Muscle layer of duodenum (tissue), 2 donors: ENCODE results near the gene TMEM80.
A peak's percentile ranks its signal among the peaks of the same experiment; 100 is the strongest.

Experiments used
- H3K27ac ChIP-seq: one replicate; pipeline ENCODE4 v1.7.0; 2013; ENCODE audit warnings: mild to moderate bottlenecking, low read length
- H3K27me3 ChIP-seq: one replicate; pipeline ENCODE4 v1.7.0; 2013; ENCODE audit warnings: low read depth, mild to moderate bottlenecking, control low read depth, low read length
- H3K36me3 ChIP-seq, 2 donors: one replicate each; pipeline ENCODE4 v1.7.0; 2013; ENCODE audit warnings: low read length in 2 of 2, control low read depth in 1 of 2, mild to moderate bottlenecking in 1 of 2; ENCODE audit not compliant: insufficient read depth in 2 of 2, control insufficient read depth in 1 of 2
- H3K4me1 ChIP-seq, 2 donors: one replicate each; pipeline ENCODE4 v1.7.0; 2013; ENCODE audit warnings: low read length in 2 of 2, mild to moderate bottlenecking in 2 of 2, control low read depth in 1 of 2, moderate library complexity in 1 of 2; ENCODE audit not compliant: insufficient read depth in 2 of 2, control insufficient read depth in 1 of 2
- H3K4me3 ChIP-seq, 2 donors: one replicate each; pipeline ENCODE4 v1.7.0; 2013; ENCODE audit warnings: low read length in 2 of 2, low read depth in 1 of 2, mild to moderate bottlenecking in 1 of 2
- H3K9me3 ChIP-seq, 2 donors: one replicate each; pipeline ENCODE4 v1.7.0; 2013; ENCODE audit warnings: low read length in 2 of 2, control low read depth in 1 of 2, mild to moderate bottlenecking in 1 of 2; ENCODE audit not compliant: control insufficient read depth in 1 of 2
- donor health status: healthy.

TMEM80 gene

DNA sequence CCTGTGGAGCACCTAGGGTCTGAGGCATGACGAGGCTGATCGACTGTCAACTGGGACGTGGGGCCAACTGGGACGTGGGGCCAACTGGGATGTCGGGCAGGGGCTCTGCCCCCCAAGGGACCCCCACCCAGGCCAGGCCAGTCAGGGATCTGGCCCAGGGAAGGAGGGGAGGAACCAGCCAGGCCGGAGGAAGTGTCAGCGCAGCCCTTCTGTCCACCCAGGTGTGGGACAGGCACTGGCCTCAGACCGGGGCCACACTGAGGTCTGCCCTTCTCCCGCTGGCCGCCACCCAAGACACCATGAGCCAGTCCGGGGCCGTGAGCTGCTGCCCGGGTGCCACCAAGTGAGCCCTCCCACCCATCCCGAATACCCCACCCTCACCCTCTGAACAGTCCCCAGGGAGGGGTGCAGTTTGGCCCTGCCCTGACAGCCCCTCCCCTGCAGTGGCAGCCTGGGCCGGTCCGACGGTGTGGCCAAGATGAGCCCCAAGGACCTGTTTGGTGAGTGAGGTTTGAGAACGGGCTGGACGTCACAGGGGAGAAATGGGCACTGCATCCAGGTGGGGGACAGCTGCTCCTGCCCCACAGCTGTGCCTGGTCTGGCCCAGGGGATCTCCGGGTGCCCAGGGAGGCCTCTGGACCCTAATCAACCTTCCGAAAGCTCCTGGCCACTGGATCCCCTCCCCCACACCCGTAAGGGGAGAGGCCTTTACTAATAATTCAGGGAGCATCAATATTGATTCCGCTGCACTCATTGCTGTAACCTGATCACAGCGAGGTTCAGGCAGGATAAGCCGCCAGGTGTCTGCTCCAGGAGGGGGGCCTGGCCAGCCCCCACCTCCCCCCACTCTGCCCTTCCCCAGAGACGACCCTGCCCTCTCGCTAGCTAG is 13.7 kb downstream of the TMEM80 start:
- Histone ChIP-seq H3K27ac (no peak overlapping the region), H3K27me3 (peaks cover 5% of the 10 kb centered on the region), H3K4me1 (peaks cover 0 to 21% of the 10 kb centered on the region in 2 donors), H3K4me3 (no peak overlapping the region), H3K9me3 (no peaks in the 10 kb centered on the region), H3K36me3 (no peaks in the 10 kb centered on the region)

DNA sequence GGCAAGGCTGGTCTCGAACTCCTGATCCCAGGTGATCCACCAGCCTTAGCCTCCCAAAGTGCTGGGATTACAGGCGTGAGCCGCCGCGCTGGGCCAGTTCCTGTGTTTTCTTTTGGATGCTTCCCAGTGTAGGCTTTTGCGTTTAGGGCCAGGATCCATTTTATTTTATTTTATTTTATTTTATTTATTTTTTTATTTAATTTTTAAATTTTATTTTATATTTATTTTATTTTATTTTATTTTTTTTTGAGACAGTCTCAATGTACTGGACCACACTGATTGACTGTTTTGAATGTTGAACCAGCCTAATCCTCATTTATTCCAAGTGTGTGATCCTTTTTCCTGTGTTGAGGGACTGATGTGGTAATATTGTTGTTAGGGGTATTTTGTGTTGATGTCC is 18.8 kb downstream of the TMEM80 start:
- no peaks in the 10 kb centered on the region for H3K4me1 ChIP-seq
- H3K4me3 ChIP-seq = no peak overlapping the region
- no peak overlapping the region for H3K27ac ChIP-seq
- H3K36me3 ChIP-seq = no peaks in the 10 kb centered on the region
- H3K9me3 ChIP-seq = no peaks in the 10 kb centered on the region
- H3K27me3 ChIP-seq = no peaks in the 10 kb centered on the region

DNA sequence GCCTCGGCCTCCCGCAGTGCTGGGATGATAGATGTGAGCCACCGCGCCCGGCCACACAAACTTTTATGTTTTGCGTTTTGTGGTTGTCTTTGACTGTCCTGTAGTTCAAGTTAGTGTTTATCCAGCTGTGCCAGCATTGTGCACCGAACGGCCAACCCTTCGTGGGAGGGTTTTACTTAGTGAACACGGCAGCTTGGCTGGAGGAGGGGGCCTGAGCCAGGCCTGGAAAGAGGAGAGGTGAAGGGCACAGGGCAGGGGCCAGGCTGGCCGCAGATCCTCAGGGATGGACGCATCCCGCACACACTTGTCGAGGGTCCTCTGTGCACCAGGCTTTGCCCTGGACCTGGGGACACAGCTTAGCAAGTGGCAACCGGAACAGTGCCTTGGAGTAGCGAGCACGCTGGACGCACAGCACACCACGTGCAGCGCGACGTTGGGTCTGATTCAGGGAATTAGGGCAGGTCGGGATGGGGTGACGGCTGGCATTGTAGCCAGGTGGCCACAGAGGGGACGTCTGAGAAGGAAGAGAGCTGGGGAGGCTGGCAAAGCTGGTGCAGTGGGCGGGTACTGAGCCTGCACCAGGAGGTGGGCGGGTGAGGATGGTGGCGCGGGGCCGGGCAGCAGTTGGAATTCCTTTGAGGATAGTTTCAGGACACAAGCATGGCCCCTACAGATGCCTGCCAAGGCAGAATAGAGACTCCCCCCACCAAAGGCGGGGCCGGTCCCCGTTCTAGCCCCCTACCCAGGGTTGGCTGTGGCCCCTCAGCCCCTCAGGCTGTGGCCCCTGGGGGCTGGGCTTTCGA is 23.8 kb downstream of the TMEM80 start:
- H3K36me3 ChIP-seq = no peaks in the 10 kb centered on the region
- no peaks in the 10 kb centered on the region for H3K9me3 ChIP-seq
- peaks cover 0 to 20% of the 10 kb centered on the region in 2 donors for H3K4me1 ChIP-seq
- no peak overlapping the region for H3K27ac ChIP-seq
- H3K27me3 ChIP-seq = peaks cover 11% of the 10 kb centered on the region
- H3K4me3 ChIP-seq = no peak overlapping the region

DNA sequence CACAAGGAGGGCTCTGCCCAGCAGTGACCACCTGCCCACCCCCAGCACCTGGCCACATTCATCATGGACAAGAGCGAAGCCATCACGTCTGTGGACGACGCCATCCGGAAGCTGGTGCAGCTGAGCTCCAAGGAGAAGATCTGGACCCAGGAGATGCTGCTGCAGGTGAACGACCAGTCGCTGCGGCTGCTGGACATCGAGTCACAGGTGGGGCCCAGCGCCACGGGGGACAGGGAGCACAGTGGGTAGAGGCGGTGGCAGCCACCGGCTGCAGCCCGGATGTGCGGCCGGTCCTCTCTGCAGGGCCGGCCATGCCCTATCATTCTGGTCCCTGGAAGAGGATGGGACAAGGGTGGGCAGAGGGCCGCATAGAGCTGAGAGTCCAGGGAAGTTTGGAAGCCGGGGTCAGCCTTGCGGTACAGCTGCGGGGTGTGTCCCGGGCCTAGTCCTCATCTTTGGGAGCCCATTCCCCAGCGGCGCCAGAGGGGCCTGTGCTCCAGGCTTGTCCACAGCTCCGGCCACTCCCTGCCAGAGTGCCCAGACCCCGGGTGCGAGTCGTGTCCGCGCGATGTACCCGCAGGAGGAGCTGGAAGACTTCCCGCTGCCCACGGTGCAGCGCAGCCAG is 24.5 kb downstream of the TMEM80 start:
- peaks cover 11% of the 10 kb centered on the region for H3K27me3 ChIP-seq
- peak overlapping the region in 1 of 2 donors; percentile 40 for H3K4me3 ChIP-seq
- H3K27ac ChIP-seq = no peak overlapping the region

DNA sequence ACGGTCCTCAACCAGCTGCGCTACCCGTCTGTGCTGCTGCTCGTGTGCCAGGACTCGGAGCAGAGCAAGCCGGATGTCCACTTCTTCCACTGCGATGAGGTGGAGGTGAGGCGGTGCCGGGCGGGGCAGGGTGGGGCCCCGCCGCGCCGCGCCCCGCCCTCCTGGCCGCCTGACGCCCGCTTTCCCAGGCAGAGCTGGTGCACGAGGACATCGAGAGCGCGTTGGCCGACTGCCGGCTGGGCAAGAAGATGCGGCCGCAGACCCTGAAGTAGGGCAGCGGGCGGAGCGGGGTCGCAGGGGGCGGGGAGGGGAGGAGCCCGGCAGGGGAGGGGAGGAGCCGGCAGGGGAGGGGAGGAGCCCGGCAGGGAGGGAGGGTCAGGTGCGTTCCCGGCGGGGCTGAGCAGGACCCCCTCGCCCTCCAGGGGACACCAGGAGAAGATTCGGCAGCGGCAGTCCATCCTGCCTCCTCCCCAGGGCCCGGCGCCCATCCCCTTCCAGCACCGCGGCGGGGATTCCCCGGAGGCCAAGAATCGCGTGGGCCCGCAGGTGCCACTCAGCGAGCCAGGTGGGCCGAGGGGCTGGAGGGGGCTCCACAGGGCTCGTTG is 25.1 kb downstream of the TMEM80 start:
- Histone ChIP-seq H3K4me3 (peak overlapping the region in 1 of 2 donors; percentile 40), H3K4me1 (peaks cover 0 to 26% of the 10 kb centered on the region in 2 donors), H3K9me3 (no peaks in the 10 kb centered on the region), H3K36me3 (no peaks in the 10 kb centered on the region), H3K27ac (no peak overlapping the region), H3K27me3 (peaks cover 11% of the 10 kb centered on the region)

More for the DNA sequence above, 24.5 kb downstream of the TMEM80 start:
- Histone ChIP-seq H3K36me3 (no peaks in the 10 kb centered on the region), H3K9me3 (no peaks in the 10 kb centered on the region), H3K4me1 (peaks cover 0 to 20% of the 10 kb centered on the region in 2 donors)

DNA sequence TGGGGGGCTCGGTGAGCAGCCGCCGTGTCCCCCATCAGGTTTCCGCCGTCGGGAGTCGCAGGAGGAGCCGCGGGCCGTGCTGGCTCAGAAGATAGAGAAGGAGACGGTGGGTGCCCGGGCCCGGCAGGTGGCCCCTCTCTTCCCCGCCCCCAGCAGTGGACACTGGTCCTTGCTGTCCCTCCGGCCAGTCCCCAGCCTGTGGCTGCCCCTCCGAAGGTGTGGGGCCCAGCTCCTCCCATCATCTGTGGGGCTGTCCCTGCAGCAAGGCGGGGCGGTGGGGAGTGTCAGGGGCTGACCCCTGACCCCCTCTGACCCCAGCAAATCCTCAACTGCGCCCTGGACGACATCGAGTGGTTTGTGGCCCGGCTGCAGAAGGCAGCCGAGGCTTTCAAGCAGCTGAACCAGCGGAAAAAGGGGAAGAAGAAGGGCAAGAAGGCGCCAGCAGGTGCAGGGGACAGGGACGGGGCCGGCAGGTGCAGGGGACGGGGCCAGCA is 25.7 kb downstream of the TMEM80 start:
- Histone ChIP-seq H3K27me3 (peaks cover 11% of the 10 kb centered on the region), H3K27ac (no peak overlapping the region)

DNA sequence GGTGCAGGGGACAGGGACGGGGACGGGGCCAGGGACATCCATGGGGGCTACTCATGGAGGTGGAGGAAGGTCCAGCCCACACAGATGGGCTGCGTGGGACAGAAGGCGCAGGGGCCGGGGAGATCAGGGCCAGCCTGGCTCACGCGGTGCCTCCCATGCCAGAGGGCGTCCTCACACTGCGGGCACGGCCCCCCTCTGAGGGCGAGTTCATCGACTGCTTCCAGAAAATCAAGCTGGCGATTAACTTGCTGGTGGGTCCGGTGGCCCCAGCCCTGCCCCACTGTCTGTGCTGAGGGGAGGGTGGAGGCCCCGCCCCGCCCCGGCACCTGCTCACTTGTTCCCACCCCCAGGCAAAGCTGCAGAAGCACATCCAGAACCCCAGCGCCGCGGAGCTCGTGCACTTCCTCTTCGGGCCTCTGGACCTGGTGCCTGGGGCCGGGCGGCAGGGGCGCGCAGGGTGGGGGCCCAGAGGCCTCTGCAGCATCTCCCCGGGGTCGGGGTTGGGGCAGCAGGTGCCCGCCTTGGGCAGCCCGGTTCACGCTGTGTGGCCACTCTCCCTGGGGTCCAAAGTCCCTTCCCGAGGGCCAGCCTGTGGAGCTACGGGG is 26.2 kb downstream of the TMEM80 start:
- Histone ChIP-seq H3K4me1 (peaks cover 0 to 37% of the 10 kb centered on the region in 2 donors), H3K4me3 (no peak overlapping the region), H3K36me3 (no peaks in the 10 kb centered on the region), H3K27me3 (peaks cover 11% of the 10 kb centered on the region), H3K9me3 (no peaks in the 10 kb centered on the region), H3K27ac (no peak overlapping the region)

More for the DNA sequence above, 25.7 kb downstream of the TMEM80 start:
- no peaks in the 10 kb centered on the region for H3K9me3 ChIP-seq
- H3K4me1 ChIP-seq = peaks cover 0 to 31% of the 10 kb centered on the region in 2 donors
- H3K4me3 ChIP-seq = peak overlapping the region in 1 of 2 donors; percentile 40
- no peaks in the 10 kb centered on the region for H3K36me3 ChIP-seq

DNA sequence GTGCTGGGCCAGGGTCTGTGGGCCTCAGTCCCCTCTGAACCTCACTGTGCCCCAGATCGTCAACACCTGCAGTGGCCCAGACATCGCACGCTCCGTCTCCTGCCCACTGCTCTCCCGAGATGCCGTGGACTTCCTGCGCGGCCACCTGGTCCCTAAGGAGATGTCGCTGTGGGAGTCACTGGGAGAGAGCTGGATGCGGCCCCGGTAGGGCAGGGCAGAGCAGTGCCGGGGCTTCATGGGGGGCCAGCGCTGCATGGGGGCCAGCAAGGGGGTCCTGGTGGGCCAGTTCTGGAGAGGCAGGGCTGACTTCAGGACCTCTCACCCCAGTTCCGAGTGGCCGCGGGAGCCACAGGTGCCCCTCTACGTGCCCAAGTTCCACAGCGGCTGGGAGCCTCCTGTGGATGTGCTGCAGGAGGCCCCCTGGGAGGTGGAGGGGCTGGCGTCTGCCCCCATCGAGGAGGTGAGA is 26.8 kb downstream of the TMEM80 start:
- Histone ChIP-seq H3K9me3 (no peaks in the 10 kb centered on the region), H3K27me3 (peaks cover 11% of the 10 kb centered on the region), H3K27ac (no peak overlapping the region), H3K4me3 (no peak overlapping the region), H3K4me1 (peaks cover 0 to 40% of the 10 kb centered on the region in 2 donors), H3K36me3 (no peaks in the 10 kb centered on the region)

DNA sequence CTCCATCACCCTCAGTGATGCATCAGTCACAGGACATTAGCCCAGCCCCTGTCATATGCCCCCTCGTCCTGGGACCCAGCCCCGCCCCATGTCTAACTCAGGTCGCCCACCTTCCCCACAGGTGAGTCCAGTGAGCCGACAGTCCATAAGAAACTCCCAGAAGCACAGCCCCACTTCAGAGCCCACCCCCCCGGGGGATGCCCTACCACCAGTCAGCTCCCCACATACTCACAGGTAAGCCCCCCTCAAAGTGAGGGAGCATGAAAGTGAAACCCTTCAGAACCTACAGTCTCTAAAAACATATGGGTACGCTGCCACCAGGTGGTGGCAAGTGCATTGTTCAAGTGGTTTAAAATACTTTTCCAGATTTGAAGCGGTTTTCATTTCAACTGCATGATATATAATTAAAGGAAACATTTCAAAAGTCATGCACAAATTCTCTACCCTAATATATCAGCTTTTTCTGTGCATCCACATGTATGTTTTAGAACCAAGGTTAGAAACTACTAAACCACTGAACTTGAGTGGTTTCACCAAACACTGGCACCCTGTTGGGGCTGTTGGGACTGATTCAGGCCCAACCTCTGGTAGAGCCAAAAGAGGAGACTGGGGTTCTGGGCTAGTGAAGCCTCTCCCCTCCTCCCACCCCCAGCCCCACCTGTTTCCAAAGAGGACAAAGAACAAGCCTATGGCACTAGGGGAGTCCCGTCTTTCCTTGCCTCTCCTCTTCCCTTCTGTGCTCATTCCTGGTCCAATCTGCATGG is 27.7 kb downstream of the TMEM80 start:
- H3K4me3 ChIP-seq = no peak overlapping the region
- H3K9me3 ChIP-seq = no peaks in the 10 kb centered on the region
- H3K4me1 ChIP-seq = peaks cover 0 to 49% of the 10 kb centered on the region in 2 donors
- H3K27ac ChIP-seq = no peak overlapping the region
- H3K27me3 ChIP-seq = peaks cover 11% of the 10 kb centered on the region
- no peaks in the 10 kb centered on the region for H3K36me3 ChIP-seq
